Spleen (tissue), 7 donors: ENCODE results near the gene CLCNKA.
"Not testable (repeated sequence)": the region's sequence is repeated elsewhere in the genome, so short reads cannot be mapped to it uniquely, and the experiment has no call there.

Source experiments
- CTCF ChIP-seq, 11 experiments: fragments of 200-600 bp in 7 of 11; fragments of 450-650 bp in 4 of 11; sonication (generic) in 4 of 11; IDR thresholded peaks in 8 of 11; conservative IDR thresholded peaks in 3 of 11; 1 replicate in 7 of 11; 2 replicates in 4 of 11; pipeline versions ENCODE4 v1.4.0 to v1.8.0; 2016 to 2021; ENCODE audit warnings: antibody characterized with exemption in 11 of 11, inconsistent platforms in 4 of 11, mild to moderate bottlenecking in 1 of 11
- POLR2AphosphoS5 ChIP-seq, 3 donors: sonication (generic); formaldehyde crosslinking; IDR thresholded peaks; one replicate each; pipeline ENCODE4 v1.5.1; 2017; ENCODE audit warnings: antibody characterized with exemption in 3 of 3
- donor health status: DM: no; HTN: no; CAD: no; lungs with moderate emphysema.
- donor health status: DM: no; HTN: no; CAD: no.
- donor health status: DM: no; HTN: no; CAD: no.

DNA sequence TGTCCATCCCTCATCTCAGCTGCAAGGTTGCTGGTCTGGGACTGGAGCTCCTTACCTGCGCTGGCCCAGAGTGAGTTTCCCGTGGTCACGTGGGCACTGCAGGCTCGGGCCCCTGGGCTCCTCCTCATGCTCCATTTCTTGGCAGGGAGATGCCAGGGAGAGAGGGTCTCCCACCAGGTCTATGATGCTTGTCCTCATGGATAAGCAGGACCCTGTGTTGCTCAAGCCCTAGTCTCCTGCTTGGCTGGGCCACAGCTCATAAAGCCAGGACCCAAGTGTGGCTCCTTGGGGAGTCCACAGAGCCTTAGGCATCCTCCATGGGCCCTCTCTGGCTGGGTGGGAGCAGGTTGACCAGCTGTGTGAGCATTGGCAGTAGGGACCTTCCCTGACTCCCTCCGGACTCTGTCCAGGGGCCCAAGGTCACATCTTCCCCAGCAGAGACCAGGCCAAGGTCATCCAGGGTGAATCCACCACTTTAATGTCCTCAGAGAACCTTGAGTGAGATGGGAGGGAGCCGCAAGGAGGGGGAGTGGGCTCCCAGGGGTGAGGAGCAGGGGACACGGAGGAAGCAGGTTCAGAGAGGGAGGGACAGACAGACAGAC lies 35.6 kb downstream of the CLCNKA start:
- TF ChIP-seq CTCF (IDR thresholded peaks at IDR 0.05 in 8 of 11, conservative IDR thresholded peaks at IDR 0.05 in 3 of 11); POLR2AphosphoS5 (IDR thresholded peaks at IDR 0.05): not testable (repeated sequence)
